ENCODE data around the gene GZF1.

The GZF1 gene

GRCh38 chr20:23390091-23390774 lies 28.3 kb downstream of the GZF1 start:
- H3K9me3 ChIP-seq (ENCODE audit: insufficient read depth, low read length) = no peaks in the 10 kb centered on the region
- no peak overlapping the region for H3K4me3 ChIP-seq (ENCODE audit: insufficient read depth, low read length, poor library complexity, severe bottlenecking)
- H4K20me1 ChIP-seq (ENCODE audit: low read depth, low read length) = no peaks in the 10 kb centered on the region
- H3K9me2 ChIP-seq (replicated peaks; ENCODE audit: insufficient read depth, low read length) = no peaks in the 10 kb centered on the region
- no peaks in the 10 kb centered on the region for H3K79me2 ChIP-seq (ENCODE audit: insufficient read depth, low read length)
- H3K27me3 ChIP-seq (ENCODE audit: low read length) = no peaks in the 10 kb centered on the region
- peaks cover 6% of the 10 kb centered on the region; the same call in 1 of the 2 replicates for H3K36me3 ChIP-seq (ENCODE audit: low read length)
- no peak overlapping the region for H3K9ac ChIP-seq (ENCODE audit: low read length)
- no peak overlapping the region for H3K27ac ChIP-seq (ENCODE audit: low read depth, low read length)
- H3F3A ChIP-seq (ENCODE audit: insufficient read depth) = peaks cover 6% of the 10 kb centered on the region; the same call in 1 of the 2 replicates
- no peak overlapping the region for H3K4me2 ChIP-seq (ENCODE audit: low read depth, low read length, poor library complexity, severe bottlenecking)
- no peak for TF ChIP-seq CTCF (IDR thresholded peaks at IDR 0.05; ENCODE audit: insufficient read depth, low read length, poor library complexity, severe bottlenecking)
- no peak for TF ChIP-seq EZH2phosphoT487 (conservative IDR thresholded peaks at IDR 0.05; ENCODE audit: low read length)
- no peak overlapping the region for H2AFZ ChIP-seq (ENCODE audit: low read depth, low read length, severe bottlenecking)

- Histone ChIP-seq H3K27me3 (ENCODE audit: low read length) (no peaks in the 10 kb centered on the region), H2AFZ (ENCODE audit: low read depth, low read length, severe bottlenecking) (no peak overlapping the region), H3K4me2 (ENCODE audit: low read depth, low read length, poor library complexity, severe bottlenecking) (no peak overlapping the region), H4K20me1 (ENCODE audit: low read depth, low read length) (no peaks in the 10 kb centered on the region), H3K4me3 (ENCODE audit: insufficient read depth, low read length, poor library complexity, severe bottlenecking) (no peak overlapping the region), H3F3A (ENCODE audit: insufficient read depth) (peaks cover 6% of the 10 kb centered on the region; the same call in 1 of the 2 replicates), H3K9me3 (ENCODE audit: insufficient read depth, low read length) (no peaks in the 10 kb centered on the region), H3K27ac (ENCODE audit: low read depth, low read length) (no peak overlapping the region), H3K79me2 (ENCODE audit: insufficient read depth, low read length) (no peaks in the 10 kb centered on the region), H3K9ac (ENCODE audit: low read length) (no peak overlapping the region), H3K36me3 (ENCODE audit: low read length) (peaks cover 6% of the 10 kb centered on the region; the same call in 1 of the 2 replicates), H3K9me2 (replicated peaks; ENCODE audit: insufficient read depth, low read length) (no peaks in the 10 kb centered on the region)
- no peak for TF ChIP-seq EZH2phosphoT487 (conservative IDR thresholded peaks at IDR 0.05; ENCODE audit: low read length)
- TF ChIP-seq CTCF (IDR thresholded peaks at IDR 0.05; ENCODE audit: insufficient read depth, low read length, poor library complexity, severe bottlenecking) = no peak
Observed at GRCh38 chr20:23391707-23392310, 29.8 kb downstream of the GZF1 start.

- no peaks in the 10 kb centered on the region for H3K79me2 ChIP-seq (ENCODE audit: insufficient read depth, low read length)
- no peak overlapping the region for H2AFZ ChIP-seq (ENCODE audit: low read depth, low read length, severe bottlenecking)
- no peaks in the 10 kb centered on the region for H3K9me3 ChIP-seq (ENCODE audit: insufficient read depth, low read length)
- no peaks in the 10 kb centered on the region for H4K20me1 ChIP-seq (ENCODE audit: low read depth, low read length)
- no peak overlapping the region for H3K27ac ChIP-seq (ENCODE audit: low read depth, low read length)
- H3F3A ChIP-seq (ENCODE audit: insufficient read depth) = peaks cover 6% of the 10 kb centered on the region; the same call in 1 of the 2 replicates
- H3K4me2 ChIP-seq (ENCODE audit: low read depth, low read length, poor library complexity, severe bottlenecking) = no peak overlapping the region
- H3K9me2 ChIP-seq (replicated peaks; ENCODE audit: insufficient read depth, low read length) = no peaks in the 10 kb centered on the region
- H3K4me3 ChIP-seq (ENCODE audit: insufficient read depth, low read length, poor library complexity, severe bottlenecking) = no peak overlapping the region
- TF ChIP-seq CTCF (IDR thresholded peaks at IDR 0.05; ENCODE audit: insufficient read depth, low read length, poor library complexity, severe bottlenecking) = no peak
- no peak for TF ChIP-seq EZH2phosphoT487 (conservative IDR thresholded peaks at IDR 0.05; ENCODE audit: low read length)
- H3K9ac ChIP-seq (ENCODE audit: low read length) = no peak overlapping the region
- H3K36me3 ChIP-seq (ENCODE audit: low read length) = peaks cover 4% of the 10 kb centered on the region; the same call in 1 of the 2 replicates
- H3K27me3 ChIP-seq (ENCODE audit: low read length) = no peaks in the 10 kb centered on the region
Observed at GRCh38 chr20:23393996-23394775, 32.2 kb downstream of the GZF1 start.
